Activated CD8-positive, alpha-beta memory T cell treated with anti-CD3 and anti-CD28 coated beads, Interleukin-2, amount 50 U/mL, for 4 hours (primary cell): ENCODE data around the gene IRS4.

Experiments used
- DNase-seq: peaks from one replicate; pipeline ENCODE4 v3.0.0-alpha.2; 2020

Gene IRS4

DNA sequence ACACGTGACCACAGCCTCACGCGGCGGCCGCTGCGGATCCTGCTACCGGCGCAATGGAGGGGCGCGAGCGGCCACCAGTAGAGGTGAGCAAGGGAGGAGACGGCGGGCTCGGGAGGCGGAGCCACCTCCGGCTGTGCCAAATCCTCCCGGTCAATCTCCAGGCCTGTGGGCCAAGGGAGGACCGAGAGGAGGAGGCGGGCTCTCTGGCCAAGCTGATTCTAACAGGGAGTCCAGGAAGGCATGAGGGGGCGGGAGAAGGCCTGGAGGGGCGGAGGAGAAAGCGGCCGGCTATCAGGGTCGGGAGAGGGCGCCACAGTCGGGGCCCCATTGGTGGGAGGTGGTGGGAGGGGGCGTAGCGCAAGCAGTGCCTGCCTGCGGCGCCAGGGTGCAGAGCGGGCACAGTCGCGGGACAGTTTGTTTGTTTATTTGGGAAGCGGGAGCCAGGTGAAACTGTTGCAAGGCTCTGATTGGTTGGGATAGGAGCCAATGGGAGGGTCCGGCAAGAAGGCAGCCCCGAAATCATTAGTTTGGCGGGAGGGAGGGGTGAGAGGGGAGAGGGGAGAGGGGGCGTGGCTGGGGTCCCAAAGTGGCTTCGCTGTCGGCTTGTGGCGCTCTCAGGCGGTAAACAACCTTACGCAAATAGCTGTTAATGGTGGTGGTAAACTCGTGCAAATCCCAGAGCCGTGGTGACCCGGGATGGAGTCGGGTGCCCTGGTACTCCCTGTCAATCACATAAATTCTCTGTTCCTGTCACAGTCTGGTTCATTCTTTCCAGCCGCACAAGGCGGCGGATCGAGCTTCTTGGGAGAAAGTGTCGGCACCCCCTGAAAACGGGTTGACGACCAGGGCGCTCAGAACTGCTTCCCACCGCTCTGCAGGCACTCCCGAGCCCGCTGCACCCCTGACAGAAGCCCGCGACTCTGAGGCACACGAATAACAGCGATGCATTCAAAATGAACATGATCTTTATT is at the start of gene IRS4:
Gene IRS4 (minus strand): TSS at position 55 of the 971 bp plus-strand sequence.
- no peak for DNase-seq

DNA sequence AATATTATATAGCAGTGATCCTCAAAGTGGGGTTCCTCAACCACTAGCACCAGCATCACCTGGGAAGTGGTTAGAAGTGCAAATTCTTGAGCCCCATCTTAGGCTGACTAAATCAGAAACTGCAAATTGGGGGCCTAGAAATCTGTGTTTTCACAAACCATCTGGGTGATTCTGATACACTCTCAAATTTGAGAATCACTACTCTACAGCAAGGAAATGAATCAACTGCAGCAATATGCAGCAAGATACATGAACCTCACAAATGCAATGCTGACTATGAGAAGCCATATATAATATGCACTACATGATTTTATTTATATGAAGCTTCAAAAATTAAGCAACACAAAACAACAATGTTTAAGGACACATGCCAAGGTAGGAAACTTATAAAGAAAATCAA is 36.2 kb upstream of the IRS4 start:
- DNase-seq: no peak

DNA sequence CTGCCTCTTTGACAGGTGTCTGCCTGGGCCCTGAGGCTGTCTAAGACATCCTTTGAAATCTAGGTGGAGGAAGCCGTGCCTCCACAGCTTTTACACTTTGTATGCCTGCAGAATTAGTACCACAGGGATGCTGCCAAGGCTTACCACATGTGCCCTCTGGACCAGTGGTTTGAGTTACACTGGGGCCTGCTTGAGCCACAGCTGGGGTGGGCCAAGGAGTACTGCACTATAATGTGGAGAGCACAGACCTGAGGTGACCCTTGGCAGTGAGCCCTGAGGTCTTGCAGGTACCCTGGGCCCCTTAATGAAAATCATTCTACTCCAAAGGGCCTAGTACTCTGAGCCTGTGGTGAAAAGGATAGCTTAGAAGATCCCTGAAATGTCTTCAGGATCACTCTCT is 27.2 kb upstream of the IRS4 start:
- DNase-seq: no peak

DNA sequence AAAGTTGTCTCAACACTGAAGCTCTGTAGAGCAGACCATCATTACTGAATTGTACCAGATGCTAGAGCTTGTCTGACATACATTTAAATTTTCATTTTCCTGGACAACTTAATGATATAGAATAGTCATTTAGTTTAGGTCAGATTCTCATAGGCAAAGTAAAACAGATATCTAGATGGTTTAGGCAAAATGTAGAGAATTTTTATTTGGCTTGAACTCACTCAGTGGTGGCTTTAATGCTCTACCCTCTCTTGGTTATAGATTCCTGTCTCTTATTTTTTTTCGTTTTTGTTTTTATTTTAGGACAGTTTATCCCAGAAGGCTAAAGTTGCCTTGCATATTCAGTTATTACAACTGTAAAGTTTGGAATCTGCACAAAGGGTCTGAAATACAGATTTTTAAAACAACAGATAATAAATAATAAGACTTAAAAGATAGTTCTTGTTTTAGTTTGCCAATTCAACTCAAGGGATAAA is 4.0 kb upstream of the IRS4 start:
- no peak for DNase-seq

DNA sequence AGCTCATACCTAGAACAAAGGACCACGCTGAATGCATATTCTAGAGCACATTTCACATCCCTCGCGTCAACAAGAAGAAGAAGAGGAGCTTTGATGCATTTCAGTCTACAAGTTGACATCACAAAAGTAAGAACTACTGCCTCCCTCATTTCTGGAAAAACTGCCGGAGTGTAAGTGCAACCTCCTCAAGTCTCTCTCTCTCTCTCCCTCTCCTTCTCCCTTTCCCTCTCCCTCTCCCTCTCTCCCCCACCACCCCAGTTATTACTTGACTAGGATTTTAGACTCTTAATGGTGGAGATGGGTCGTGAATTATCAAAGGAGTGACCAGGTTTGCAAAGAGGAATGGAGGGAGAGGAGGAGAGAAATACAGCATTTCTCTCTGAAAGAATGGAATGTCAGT is 1.4 kb upstream of the IRS4 start:
- DNase-seq: no peak

DNA sequence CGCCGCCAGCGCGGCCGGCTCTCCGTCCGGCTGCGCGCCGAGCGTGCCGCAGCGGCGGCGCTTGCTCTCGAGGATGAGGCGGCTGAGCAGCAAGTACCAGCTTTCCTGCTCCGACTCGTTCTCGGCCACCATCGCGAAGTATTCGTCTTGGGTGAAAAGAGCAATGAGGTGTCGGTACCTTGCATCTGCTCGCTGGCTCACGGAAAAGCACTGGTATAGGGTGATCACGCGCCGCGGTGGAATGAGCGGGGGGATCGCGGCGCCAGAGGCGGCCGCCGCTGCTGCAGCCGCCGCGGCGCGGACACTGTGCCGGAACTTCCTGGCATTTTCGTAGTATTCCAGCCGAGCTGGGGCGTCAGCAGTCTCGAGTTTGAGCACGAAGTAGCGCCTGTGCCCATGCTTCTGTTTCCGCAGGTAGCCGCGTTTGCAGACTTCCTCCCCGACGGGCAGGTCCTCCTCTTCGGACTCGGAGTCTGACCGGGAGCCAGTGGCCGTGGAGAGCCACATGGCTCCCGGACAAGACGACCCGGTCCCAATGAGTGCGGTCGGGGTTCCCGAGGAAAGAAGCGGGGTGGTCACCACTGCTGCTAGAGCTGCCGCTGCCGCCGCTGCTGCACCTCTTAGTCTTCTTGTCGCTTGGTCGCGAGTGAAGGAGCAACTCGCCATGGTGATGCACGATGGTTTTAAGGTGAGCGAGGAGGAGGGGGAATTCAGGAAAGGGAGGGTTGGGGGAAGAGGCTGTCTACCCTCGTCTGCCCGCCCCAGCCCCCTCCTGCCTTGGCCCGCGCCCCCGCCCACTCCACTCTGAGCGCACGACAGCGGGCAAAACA is 469 bp downstream of the IRS4 start:
- no peak for DNase-seq

DNA sequence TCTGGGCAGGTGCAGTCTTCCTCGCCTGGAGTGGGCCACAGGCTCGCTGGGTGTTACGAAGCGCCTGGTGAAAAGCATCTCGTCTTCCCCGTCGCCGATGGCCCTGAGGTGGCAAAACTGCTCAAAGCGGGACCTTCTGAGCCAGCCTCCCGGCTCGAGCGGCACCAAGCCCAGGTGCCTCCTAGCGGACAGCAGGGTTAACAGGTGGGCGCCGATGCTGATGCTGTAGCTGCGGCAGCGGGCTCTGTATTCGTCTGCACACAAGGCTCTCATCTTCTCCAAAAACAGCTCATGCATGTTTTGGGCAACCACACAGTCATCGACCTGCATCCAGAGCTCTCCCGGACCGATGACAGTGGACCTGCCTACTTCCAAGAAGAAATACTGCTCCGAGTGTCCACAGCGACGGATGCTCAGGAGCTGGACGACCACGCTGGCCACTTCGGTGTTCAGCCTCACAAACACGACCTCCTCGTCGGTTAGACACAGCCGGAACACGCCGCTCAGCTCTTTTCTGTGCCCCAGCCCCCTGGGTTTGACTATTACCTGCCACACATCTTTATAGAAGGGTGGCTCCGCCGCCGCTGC is 1.2 kb downstream of the IRS4 start:
- DNase-seq: no peak

DNA sequence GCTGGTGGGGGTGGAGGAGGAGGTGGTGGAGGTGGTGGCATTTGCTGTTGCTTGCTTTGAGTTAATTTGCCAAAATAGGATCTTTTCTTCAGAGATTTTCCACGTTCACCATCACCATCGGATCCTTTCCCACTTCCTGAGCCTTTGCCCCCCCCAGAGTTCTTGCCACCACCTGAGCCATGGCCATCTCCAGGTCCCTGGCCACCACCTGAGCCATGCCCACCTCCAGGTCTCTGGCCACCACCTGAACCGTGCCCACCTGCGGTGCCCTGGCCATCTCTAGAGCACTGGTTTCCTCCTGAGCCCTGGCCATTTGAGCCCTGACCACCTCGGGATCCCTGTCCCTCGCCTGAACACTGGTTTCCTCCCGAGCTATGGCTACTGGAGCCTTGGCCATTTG is 1.9 kb downstream of the IRS4 start:
- DNase-seq: no peak

DNA sequence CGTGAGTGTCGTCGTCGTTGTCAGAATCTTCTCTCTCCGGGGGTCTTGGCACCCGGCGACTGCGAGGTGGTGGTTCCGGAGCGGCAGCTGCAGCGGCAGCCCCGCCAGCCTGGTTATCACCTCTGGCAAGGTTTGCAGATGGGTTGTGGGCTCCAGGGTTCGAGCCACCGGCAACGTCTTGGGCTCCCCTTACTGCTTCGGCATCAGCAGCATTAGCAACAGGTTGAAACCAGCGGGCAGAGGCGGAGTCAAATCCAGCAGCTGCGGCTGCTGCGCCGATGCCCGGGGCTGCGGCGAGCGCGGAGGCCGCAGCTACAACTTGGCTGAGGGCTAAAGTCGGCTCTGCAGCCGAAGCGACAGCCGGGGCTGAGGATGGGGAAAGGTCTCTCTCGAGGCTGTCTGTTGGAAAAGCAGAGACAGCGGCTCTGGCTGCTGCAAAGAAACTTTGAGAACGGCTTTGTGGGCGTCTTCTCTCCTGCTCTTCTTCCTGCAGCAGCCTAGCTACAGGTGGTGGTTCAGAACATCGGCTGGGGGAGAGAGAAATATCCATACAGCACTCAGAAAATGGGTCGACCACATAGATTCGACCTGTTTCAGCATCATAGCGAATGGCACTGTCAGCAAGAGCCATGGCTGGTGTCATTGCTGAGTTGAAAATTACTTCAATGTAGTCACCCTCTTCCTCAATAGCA is 3.6 kb downstream of the IRS4 start:
- no peak for DNase-seq

DNA sequence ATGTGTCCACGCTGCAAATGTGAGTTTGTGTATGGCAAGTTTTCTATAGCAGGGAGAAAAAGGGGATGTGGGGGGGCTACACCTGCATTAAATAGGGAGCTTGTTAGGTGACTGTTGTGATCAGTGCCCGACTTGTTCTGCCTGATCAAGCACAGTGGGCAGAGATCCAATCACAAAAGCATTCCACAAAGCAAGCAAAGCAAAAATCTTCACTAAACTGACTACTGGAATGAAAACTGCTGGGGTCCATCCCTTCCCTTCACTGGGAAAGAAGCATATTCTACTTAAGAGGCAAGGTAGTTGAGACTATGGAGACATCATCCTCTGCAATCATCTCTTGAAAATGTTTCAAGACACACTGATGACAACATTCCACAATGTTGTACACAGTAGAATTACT is 5.2 kb downstream of the IRS4 start:
- no peak for DNase-seq

DNA sequence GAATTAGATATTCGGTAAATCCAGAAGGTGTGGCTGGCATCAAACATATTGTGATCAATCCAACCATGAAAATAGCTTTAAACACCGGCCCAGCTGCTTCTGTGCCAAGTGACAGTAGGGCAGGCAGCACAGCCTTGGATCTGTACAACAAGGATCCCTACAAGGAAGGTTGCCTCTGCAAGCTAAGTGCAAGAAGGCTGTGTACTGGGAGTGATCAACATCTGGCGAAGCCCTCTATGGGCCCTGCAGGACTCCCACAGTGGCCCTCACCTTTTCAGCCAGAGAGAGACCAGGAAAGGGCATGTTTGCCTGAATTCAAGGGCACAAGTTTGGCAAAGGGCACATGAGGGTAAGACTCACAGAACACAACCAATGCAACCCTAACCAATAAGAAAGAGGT is 9.6 kb downstream of the IRS4 start:
- no peak for DNase-seq

DNA sequence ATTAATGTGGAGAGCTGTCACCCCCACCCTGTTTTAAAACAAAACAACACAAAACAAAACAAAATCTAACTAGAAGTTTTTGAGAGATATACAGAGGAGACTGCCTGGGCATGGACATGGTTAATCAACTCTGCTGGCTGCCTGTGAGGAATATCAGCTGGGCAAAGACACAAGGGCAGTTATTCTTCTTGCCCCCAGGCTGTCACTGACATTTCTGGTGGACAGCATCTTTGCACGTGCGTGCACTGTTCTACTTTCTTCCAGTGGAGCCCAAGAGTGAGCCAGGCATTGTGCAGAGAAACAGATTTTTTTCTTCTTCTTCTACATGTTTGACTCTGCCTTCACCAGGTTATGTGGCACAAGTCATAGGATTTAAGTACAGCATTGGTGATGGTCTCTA is 13.8 kb downstream of the IRS4 start:
- no peak for DNase-seq

DNA sequence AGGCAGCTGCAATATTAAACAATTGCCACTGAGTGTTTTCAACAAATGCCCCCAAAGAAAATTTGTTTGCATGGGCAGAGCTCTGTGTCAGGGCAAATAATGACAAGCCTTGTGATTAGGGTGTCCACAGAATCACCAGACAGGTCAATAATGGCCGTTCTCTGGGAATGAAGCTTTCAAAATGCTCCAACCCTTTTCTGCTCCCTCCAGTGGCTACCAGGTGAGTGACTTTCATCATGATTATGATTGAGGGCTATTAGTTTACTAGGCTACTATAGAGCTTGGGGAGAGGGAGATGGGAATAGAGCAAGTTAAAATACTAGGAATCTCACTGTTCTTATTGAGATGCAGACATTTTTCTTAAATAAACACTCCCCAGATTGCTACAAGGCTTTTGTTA is 23.5 kb downstream of the IRS4 start:
- no peak for DNase-seq

DNA sequence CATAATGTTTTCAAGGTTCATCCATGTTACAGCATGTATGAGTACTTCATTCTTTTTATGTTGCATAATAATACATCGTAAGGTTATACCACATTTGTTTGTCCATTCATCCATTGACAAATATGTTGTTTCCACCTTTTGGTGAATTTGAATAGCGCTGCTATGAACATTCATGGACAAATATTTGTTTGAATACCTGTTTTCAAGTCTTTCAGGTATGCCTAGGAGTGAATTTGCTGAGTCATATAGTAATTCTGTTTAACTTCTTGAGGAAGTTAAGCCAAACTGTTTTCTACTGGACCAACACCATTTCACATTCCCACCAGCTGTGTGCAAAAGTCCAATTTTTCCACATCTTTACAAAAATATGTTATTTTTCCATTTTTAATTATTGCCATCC is 31.5 kb downstream of the IRS4 start:
- DNase-seq: no peak

DNA sequence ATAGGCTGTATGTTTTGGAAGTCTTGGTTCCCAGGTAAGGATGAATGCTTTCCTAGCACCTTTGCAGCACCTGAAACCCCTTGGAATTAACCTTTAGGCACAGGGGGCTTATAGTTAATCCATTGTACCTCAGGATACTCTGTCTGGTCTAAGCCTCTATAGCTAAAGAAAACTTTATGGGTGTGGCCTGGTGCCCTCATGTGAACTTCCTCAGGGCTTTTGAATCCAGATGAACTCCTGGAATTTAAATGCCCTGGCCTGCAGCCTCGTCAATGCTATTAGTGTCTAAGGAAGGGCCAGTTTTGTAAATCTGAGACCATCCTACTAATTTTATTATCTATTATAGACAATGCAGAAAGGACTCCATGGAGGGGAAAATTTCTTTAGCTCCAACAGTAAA is 33.8 kb downstream of the IRS4 start:
- no peak for DNase-seq

DNA sequence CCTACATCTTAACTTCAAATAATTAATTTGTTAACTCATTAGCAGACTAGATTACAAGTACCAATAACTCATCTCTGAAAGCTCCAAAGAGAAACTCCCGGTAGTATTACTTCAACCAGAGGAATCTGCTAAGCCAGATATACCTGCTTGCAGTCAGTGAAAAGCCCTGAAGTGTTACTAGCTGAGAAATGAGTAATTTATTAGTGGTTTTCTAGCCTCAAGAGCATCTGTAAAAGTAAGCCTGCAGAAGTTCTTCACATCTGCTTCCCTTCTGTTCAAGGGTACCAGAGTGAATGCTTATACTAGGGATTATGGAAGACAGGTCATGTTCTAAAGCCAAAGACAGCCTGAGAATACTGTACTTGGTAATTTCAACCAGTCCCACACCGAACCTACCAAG is 34.7 kb downstream of the IRS4 start:
- no peak for DNase-seq

DNA sequence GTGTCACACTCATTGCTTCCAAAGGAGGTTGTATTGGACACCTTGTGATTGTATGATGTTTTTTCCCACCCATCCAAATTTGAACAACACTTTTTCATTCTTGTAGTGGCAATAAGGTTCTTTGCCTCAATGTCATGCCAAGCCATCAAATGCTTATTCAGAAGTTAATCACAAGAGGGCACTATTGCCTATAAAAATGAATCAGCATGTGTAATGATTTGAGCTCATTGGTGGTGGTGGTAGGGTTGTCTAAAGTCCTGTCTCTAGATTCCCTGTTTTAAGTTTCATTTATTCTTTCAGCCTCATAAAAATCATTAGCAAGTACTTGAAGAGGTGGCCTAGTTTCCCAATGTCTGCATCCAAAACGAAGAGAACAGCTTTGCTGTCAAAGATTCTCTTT is 37.0 kb downstream of the IRS4 start:
- DNase-seq: no peak

DNA sequence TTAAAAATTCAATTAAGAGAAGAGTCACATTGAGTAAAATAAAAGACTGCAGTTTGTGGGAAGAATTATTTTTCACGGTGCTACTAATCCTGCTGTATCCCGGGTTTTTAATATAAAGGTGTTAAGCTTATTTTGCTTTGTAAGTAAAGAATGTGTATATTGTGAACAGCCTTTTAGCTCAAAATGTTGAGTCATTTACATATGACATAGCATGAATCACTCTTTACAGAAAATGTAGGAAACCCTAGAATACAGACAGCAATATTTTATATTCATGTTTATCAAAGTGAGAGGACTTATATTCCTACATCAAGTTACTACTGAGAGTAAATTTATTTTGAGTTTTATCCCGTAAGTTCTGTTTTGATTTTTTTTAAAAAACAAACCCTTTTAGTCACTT is 39.7 kb downstream of the IRS4 start:
- DNase-seq: no peak
